ENCODE results near the gene MINDY4B. TPM values are rescaled to one million over a fixed set of nuclear protein-coding genes. Genes with fewer than 3 reads are reported as not detected.

MINDY4B gene
- polyA plus RNA-seq, 1 of the 3 experiments (the other 2 are of a cell fraction) = not detected

DNA sequence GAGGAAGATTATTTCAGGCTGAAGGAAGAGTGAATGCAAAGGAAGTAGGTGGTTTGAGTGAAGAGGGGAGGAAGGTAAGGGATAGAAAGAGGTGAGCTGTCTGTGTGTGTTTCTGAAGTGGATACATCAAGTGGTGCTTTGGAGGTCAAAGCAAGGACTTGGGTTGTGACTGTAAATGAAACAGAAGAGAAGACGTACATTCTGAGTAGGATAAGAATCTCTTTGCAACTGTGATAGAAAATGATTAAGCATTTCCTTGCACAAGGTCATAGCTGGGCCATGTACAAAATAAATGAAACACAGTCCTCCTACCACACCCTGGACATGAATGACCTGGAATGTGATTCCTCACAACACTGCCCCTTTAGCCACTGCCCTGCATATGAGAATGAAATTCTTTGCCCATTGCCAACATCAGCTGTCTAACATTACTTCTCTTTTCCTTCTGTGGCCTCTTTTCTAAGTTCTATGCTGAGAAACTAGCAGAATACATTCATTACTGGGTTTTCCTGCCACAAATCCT, 28.3 kb upstream of the MINDY4B start:
- H4K20me1 ChIP-seq (ENCODE audit: insufficient read depth) = no peaks in the 10 kb centered on the region
- H3K79me2 ChIP-seq (ENCODE audit: insufficient read depth) = no peaks in the 10 kb centered on the region
- DNase-seq = no peak
- no peaks in the 10 kb centered on the region; the same call in 1 of the 2 replicates for H3K27me3 ChIP-seq (ENCODE audit: insufficient read depth)
- H3K9me2 ChIP-seq = no peaks in the 10 kb centered on the region
- H3K4me2 ChIP-seq = no peak overlapping the region
- H3K4me3 ChIP-seq (ENCODE audit: low read depth in 2 of 2, low read length in 1 of 2) = no peak overlapping the region
- H3K9ac ChIP-seq = no peak overlapping the region
- TF ChIP-seq, protein P1, sequence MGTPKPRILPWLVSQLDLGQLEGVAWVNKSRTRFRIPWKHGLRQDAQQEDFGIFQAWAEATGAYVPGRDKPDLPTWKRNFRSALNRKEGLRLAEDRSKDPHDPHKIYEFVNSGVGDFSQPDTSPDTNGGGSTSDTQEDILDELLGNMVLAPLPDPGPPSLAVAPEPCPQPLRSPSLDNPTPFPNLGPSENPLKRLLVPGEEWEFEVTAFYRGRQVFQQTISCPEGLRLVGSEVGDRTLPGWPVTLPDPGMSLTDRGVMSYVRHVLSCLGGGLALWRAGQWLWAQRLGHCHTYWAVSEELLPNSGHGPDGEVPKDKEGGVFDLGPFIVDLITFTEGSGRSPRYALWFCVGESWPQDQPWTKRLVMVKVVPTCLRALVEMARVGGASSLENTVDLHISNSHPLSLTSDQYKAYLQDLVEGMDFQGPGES (IDR thresholded peaks at IDR 0.05; ENCODE audit: low read depth, low read length) = no peak
- TF ChIP-seq TAF1 (IDR thresholded peaks at IDR 0.05; ENCODE audit: borderline replicate concordance, low read depth, low read length) (no peak), SIN3A (IDR thresholded peaks at IDR 0.05; ENCODE audit: borderline replicate concordance, low read depth, low read length) (no peak), RCOR1 (IDR thresholded peaks at IDR 0.05; ENCODE audit: low read length) (no peak), RFX5 (IDR thresholded peaks at IDR 0.05; ENCODE audit: low read length) (no peak), POLR2AphosphoS5 (IDR thresholded peaks at IDR 0.05; ENCODE audit: low read depth, low read length) (no peak), FOXJ3 (CRISPR knock-in tag; IDR thresholded peaks at IDR 0.05) (no peak), FOSL2 (IDR thresholded peaks at IDR 0.05; ENCODE audit: borderline replicate concordance, low read depth) (no peak), CHD2 (IDR thresholded peaks at IDR 0.05; ENCODE audit: low read length, partially characterized antibody) (no peak), EZH2phosphoT487 (IDR thresholded peaks at IDR 0.05; ENCODE audit: borderline replicate concordance, low read depth) (no peak), GATA2 (CRISPR knock-in tag; IDR thresholded peaks at IDR 0.05) (no peak), NRF1 (IDR thresholded peaks at IDR 0.05; ENCODE audit: low read depth, low read length) (no peak)
- TF ChIP-seq, protein P2, sequence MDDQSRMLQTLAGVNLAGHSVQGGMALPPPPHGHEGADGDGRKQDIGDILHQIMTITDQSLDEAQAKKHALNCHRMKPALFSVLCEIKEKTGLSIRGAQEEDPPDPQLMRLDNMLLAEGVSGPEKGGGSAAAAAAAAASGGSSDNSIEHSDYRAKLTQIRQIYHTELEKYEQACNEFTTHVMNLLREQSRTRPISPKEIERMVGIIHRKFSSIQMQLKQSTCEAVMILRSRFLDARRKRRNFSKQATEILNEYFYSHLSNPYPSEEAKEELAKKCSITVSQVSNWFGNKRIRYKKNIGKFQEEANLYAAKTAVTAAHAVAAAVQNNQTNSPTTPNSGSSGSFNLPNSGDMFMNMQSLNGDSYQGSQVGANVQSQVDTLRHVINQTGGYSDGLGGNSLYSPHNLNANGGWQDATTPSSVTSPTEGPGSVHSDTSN (IDR thresholded peaks at IDR 0.05) = no peak
- TF ChIP-seq, protein P3, sequence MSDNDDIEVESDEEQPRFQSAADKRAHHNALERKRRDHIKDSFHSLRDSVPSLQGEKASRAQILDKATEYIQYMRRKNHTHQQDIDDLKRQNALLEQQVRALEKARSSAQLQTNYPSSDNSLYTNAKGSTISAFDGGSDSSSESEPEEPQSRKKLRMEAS (IDR thresholded peaks at IDR 0.05; ENCODE audit: low read depth) = no peak
- TF ChIP-seq, protein P4, sequence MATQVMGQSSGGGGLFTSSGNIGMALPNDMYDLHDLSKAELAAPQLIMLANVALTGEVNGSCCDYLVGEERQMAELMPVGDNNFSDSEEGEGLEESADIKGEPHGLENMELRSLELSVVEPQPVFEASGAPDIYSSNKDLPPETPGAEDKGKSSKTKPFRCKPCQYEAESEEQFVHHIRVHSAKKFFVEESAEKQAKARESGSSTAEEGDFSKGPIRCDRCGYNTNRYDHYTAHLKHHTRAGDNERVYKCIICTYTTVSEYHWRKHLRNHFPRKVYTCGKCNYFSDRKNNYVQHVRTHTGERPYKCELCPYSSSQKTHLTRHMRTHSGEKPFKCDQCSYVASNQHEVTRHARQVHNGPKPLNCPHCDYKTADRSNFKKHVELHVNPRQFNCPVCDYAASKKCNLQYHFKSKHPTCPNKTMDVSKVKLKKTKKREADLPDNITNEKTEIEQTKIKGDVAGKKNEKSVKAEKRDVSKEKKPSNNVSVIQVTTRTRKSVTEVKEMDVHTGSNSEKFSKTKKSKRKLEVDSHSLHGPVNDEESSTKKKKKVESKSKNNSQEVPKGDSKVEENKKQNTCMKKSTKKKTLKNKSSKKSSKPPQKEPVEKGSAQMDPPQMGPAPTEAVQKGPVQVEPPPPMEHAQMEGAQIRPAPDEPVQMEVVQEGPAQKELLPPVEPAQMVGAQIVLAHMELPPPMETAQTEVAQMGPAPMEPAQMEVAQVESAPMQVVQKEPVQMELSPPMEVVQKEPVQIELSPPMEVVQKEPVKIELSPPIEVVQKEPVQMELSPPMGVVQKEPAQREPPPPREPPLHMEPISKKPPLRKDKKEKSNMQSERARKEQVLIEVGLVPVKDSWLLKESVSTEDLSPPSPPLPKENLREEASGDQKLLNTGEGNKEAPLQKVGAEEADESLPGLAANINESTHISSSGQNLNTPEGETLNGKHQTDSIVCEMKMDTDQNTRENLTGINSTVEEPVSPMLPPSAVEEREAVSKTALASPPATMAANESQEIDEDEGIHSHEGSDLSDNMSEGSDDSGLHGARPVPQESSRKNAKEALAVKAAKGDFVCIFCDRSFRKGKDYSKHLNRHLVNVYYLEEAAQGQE (IDR thresholded peaks at IDR 0.05; ENCODE audit: low read depth, low read length) = no peak
- POLR2A ChIA-PET = no interaction called here
- CTCF ChIA-PET = interaction anchor here (0.9 to 1.1 kb wide), 2 partner anchors 8 to 234 kb away, joined by 3 to 4 read pairs; no protein-coding TSS in a partner anchor
- no peak overlapping the region for H2AFZ ChIP-seq (ENCODE audit: low read depth)
- H3K27ac ChIP-seq (ENCODE audit: low read depth in 2 of 2, low read length in 1 of 2) = no peak overlapping the region
- H3F3A ChIP-seq (replicated peaks; ENCODE audit: insufficient read depth) = no peaks in the 10 kb centered on the region
- no peaks in the 10 kb centered on the region for H3K4me1 ChIP-seq (ENCODE audit: control insufficient read depth in 1 of 2, insufficient read depth in 2 of 2, low read depth in 1 of 2, low read length in 1 of 2)
- WGBS (ENCODE audit: low lambda C conversion rate) = 3% methylated on average over 1 of the region's 1 CpG
- no peaks in the 10 kb centered on the region for H3K9me3 ChIP-seq
- no peaks in the 10 kb centered on the region for H3K36me3 ChIP-seq (replicated peaks in 1 of 2; ENCODE audit: control insufficient read depth in 1 of 2, insufficient read depth in 2 of 2, low read length in 1 of 2)

Measured in SK-N-SH (cell line).